NOMO-1 treated with dmso at 0.1 percent for 144 hours (cell line): Measurements from ENCODE around the gene SSRP1.
"Not testable (repeated sequence)": the region's sequence is repeated elsewhere in the genome, so short reads cannot be mapped to it uniquely, and the experiment has no call there.

Experiments used
- DNase-seq: peaks from one replicate; lab custom pipeline; 2025; ENCODE audit not compliant: unreplicated experiment; lab: John Stamatoyannopoulos, UW

Gene SSRP1

GRCh38 chr11:57303280-57303989, 32.3 kb downstream of the SSRP1 start:
- DNase-seq: no peak

- DNase-seq: no peak
These were observed 33.2 kb downstream of the SSRP1 start for GRCh38 chr11:57302489-57302888.

GRCh38 chr11:57301711-57302423, 33.8 kb downstream of the SSRP1 start:
- DNase-seq: no peak

GRCh38 chr11:57300785-57301184, 34.9 kb downstream of the SSRP1 start:
- DNase-seq: no peak

GRCh38 chr11:57299150-57299737, 36.4 kb downstream of the SSRP1 start:
- no peak for DNase-seq

GRCh38 chr11:57297221-57297620, 38.5 kb downstream of the SSRP1 start:
- DNase-seq: no peak

- not testable (repeated sequence) for DNase-seq
These were observed 39.5 kb downstream of the SSRP1 start for GRCh38 chr11:57296205-57296604.

- DNase-seq: no peak
These were observed 41.2 kb downstream of the SSRP1 start for GRCh38 chr11:57294225-57295131.

- no peak for DNase-seq
These were observed 45.4 kb downstream of the SSRP1 start for GRCh38 chr11:57290288-57290687.

GRCh38 chr11:57288771-57289579, 46.7 kb downstream of the SSRP1 start:
- no peak for DNase-seq

- no peak for DNase-seq
These were observed 47.8 kb downstream of the SSRP1 start for GRCh38 chr11:57287884-57288283.

GRCh38 chr11:57283231-57283990, 52.3 kb downstream of the SSRP1 start:
- DNase-seq: no peak

GRCh38 chr11:57281546-57281945, 54.1 kb downstream of the SSRP1 start:
- not testable (repeated sequence) for DNase-seq

- DNase-seq: no peak
These were observed 56.6 kb downstream of the SSRP1 start for GRCh38 chr11:57279116-57279515.

- DNase-seq: no peak
These were observed 57.0 kb downstream of the SSRP1 start for GRCh38 chr11:57278721-57279095.

- no peak for DNase-seq
These were observed 57.6 kb downstream of the SSRP1 start for GRCh38 chr11:57277845-57278720.

GRCh38 chr11:57276971-57277675, 58.6 kb downstream of the SSRP1 start:
- DNase-seq: peak; percentile 28
